NOMO-1 (cell line): ENCODE results near the gene MARK2.

Source experiments
- DNase-seq, 2 experiments: peaks; one replicate each; lab custom pipeline; 2025; ENCODE audit not compliant: unreplicated experiment in 2 of 2; lab: John Stamatoyannopoulos, UW

The MARK2 gene

GRCh38 chr11:63906585-63906984 lies 67.7 kb downstream of the MARK2 start:
- no peak for DNase-seq

- DNase-seq: no peak
Observed at GRCh38 chr11:63907063-63907462, 68.2 kb downstream of the MARK2 start.

DNA sequence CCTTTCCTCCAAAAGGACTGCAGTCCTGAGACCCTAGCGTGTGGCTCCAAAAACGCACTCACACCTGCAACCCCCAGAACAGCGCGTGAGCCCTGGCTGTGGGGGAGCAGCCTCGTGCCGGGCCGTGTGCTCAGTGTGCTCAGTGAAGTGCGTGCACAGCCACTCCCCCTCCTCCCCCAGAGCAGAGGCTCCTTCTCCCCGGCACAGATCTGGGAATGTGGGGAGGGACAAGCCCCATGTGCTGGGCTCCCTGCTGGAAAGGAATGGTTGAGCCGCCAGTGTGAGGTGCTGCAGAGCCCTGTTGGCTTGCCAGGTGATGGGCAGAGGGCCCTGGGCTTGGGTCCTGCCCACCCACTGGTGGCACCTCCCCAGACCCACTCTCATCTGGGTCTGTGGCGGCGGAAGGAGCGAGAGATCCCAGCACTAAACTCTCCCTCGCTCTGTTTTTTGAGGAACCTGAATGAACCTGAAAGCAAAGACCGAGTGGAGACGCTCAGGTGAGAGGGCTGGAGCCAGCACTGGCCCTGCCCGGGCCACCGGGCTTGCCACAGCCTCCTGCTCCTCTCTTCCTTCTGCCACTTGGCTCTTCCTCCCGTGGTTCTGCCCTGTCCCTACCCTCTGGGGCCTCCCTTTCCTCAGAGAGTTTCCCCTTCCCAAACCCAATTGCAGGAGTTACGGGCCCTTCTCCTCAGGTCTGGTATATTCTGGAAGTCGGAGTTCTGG lies 69.1 kb downstream of the MARK2 start:
- DNase-seq: no peak

GRCh38 chr11:63908631-63909401 lies 69.9 kb downstream of the MARK2 start:
- no peak for DNase-seq

DNA sequence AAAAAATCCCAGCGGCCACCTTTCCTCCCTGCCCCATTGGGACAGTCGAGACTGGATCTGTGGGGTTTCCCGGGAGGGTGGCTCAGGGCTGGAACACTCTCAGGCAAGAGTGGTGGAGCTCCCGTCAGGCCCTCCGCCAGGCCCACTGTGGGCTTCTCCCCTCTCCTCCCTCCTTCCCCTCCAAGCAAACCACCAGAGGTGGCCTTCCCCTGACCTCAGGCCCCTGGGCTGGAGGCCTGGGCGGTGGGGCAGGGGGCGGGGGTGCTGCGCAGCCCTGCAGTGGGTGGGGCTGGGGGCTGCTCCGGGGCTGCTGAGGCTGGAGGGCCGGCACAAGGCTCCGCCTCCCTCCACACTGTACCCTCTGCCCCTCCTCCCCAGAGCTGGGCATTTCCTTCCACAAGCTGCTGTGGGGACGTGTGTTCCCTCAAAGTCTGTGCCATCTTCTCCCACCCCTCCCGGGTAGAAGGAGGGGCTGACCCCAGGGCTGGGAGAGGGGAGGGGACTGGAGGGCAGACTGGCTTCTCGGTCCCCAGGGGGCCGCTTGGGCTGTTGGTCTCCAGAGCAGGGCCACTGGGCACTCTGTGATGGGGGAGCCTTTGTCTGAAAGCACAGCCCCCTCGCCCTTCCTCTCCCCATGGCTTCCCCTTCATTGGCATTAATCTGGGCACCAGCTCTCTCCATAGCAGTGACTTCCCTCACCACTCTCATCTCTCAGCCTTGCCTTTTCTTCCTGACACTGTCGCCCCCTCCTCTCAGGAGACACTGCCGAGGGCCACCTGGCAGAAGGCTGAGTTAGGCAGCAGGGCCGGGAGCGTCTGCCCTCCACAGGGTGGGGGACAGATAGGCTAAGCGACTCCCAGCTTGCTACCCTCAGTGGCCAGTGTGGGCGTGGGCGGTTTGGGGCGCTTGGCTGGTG lies 70.9 kb downstream of the MARK2 start:
- no peak for DNase-seq

DNA sequence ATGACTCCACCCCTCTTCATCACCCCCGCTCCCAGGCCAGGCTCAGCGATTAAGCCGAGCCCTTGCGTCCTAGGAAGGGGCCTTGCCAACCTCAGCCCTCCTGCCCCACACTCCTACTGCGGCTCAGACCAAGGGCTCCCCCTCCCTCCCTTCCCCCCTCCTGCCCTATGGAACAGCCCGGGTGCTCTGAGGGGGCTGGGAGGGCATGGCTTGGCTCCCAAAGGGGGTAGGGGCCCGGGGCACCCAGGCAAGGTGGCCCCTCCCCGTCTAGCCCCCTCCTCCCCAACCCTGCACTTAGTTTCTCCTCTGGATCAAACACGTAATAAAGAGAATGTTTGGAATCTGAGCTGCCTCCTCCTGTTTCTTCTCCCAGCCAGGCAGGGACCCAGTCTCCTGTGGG lies 71.8 kb downstream of the MARK2 start:
- DNase-seq: no peak

GRCh38 chr11:63911440-63911839 lies 72.5 kb downstream of the MARK2 start:
- no peak for DNase-seq

GRCh38 chr11:63911876-63912275 lies 73.0 kb downstream of the MARK2 start:
- no peak for DNase-seq

- DNase-seq: no peak
Observed at GRCh38 chr11:63912678-63913077, 73.8 kb downstream of the MARK2 start.

GRCh38 chr11:63913866-63914830 lies 75.2 kb downstream of the MARK2 start:
- no peak for DNase-seq

- DNase-seq: no peak
Observed at GRCh38 chr11:63914896-63915691, 76.2 kb downstream of the MARK2 start.

- DNase-seq: peak in 1 of 2 experiments; percentile 53
Observed at GRCh38 chr11:63915961-63916836, 77.3 kb downstream of the MARK2 start.

DNA sequence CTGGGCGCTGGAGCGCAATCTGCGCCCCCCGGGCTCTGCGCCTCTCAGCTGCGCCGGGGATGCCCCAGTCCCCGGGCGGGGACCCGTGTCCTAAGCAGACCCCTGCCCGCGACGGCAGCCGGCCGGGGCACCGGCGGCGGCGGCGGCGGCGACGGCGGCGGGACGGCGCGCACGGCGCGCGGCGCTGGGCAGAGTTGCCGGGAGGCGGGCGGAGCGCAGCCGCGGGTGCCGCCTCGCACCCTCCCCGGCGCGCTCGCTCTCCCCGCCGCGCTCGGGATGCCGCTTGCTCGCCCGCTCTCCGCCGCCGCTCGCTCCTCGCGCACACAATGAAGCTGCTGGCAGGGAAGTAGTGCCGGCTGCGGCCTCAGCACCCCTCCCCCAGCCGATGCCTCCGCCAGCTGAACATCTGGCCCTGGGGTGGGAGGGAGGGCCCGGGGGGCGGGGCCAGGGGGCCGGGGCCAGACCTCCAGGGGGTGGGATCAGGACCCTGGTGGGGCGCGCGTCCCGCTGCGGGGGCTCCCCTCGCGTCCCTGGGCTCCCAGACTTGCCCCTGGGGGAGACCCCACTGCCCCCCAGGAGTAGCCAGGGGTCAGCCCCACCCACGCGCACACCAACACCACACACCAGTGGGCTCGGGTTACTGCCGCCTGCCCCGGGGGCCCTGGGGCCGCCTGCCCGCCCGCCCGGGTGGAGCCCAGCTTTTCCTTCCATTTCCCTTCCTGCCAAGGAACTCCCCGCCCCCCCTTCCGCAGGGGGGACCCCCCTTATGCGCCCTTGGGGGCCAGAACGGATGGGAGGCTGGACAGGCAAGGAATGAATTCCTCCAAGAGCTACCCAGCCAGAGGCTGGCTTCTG lies 78.2 kb downstream of the MARK2 start, which contains the start of gene RCOR2:
TSS of gene RCOR2 (minus strand) at position 328 of the 855 bp plus-strand sequence. CDS start 708 bp downstream, outside the sequence.
- DNase-seq: peak; percentile 61 to 77

DNA sequence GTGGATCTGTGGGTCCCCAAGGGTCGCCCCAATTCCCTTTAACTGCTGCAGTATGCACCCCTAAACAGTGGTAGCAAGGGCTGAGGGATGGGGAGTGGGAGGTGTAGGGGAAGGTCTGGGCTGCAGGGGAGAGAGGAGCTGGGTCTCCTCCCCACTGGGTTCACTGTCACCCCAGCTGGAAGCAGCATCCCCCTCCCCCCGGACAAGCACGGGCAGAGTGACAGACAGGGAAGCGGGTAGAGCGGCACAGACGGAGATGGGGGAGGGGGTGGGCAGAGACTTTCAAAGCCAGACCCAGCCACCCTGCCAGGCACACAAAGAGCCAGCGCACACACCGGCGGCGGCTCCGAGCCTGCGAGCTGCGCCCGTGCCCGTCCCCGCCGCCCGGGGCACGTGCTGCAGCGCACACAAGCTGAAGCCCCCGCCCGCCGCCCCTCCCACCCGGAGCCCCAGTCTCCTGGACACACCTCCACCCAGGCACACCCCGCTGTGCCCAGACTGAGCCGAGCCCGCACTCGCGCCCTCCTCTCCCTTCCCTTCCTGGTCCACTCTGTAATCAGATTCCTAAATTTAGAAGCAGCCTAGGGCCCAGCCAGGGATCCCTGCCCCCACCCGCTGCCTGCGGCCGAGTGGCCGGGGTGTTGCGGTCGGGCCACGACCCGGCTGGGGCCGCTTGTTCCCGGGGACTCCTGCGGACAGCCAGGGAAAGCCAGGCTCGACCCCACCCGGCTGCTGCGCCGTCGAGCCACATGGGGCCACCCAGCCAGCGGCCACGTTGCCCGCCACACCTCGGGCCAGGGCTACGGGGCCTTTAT lies 79.0 kb downstream of the MARK2 start:
- DNase-seq: peak; percentile 25 to 54

GRCh38 chr11:63918507-63919191 lies 79.7 kb downstream of the MARK2 start:
- DNase-seq: no peak
